ENCODE measurements around the gene TRIM62. TPM values are rescaled to one million over a fixed set of nuclear protein-coding genes. Genes with fewer than 3 reads are reported as not detected.

Gene TRIM62
- total RNA-seq, 2 donors from 2014 or later = 13.3 to 18.1 TPM

- no peak for DNase-seq (ENCODE audit: low spot score)
- Histone ChIP-seq H3K4me1 (replicated peaks) (no peaks in the 10 kb centered on the region), H3K4me3 (no peak overlapping the region)
Measured at GRCh38 chr1:33211972-33212371, 30.1 kb upstream of the TRIM62 start.

GRCh38 chr1:33206340-33206739, 24.5 kb upstream of the TRIM62 start:
- no peak for TF ChIP-seq CTCF (IDR thresholded peaks at IDR 0.05)
- TF ChIP-seq POLR2A (IDR thresholded peaks at IDR 0.05) = no peak
- no peak for TF ChIP-seq POLR2AphosphoS5 (IDR thresholded peaks at IDR 0.05)
- no peaks in the 10 kb centered on the region for H3K4me1 ChIP-seq (replicated peaks)
- DNase-seq (ENCODE audit: low spot score) = no peak
- WGBS = 56% methylated on average over 2 of the region's 2 CpGs
- no peaks in the 10 kb centered on the region for H3K36me3 ChIP-seq
- intact Hi-C loops (cut with DNase I) = no loop called here
- H3K27ac ChIP-seq = no peak overlapping the region
- no peaks in the 10 kb centered on the region for H3K27me3 ChIP-seq (replicated peaks; ENCODE audit: insufficient read depth)
- H3K4me3 ChIP-seq = no peak overlapping the region
- no peaks in the 10 kb centered on the region for H3K9me3 ChIP-seq

More at GRCh38 chr1:33211972-33212371, 30.1 kb upstream of the TRIM62 start:
- no peaks in the 10 kb centered on the region for H3K36me3 ChIP-seq
- no peak overlapping the region for H3K27ac ChIP-seq
- intact Hi-C loops (cut with DNase I) = loop anchor here (10.0 kb wide), 2 partner anchors 83 to 263 kb away; partner anchors contain the start of gene ZSCAN20
- WGBS = 98% methylated on average over 3 of the region's 3 CpGs
- no peaks in the 10 kb centered on the region for H3K27me3 ChIP-seq (replicated peaks; ENCODE audit: insufficient read depth)
- TF ChIP-seq POLR2A (IDR thresholded peaks at IDR 0.05) = no peak
- TF ChIP-seq POLR2AphosphoS5 (IDR thresholded peaks at IDR 0.05) = no peak
- no peak for TF ChIP-seq CTCF (IDR thresholded peaks at IDR 0.05)
- no peaks in the 10 kb centered on the region for H3K9me3 ChIP-seq

- Histone ChIP-seq H3K4me1 (replicated peaks) (no peaks in the 10 kb centered on the region), H3K27ac (no peak overlapping the region), H3K36me3 (no peaks in the 10 kb centered on the region), H3K9me3 (no peaks in the 10 kb centered on the region), H3K27me3 (replicated peaks; ENCODE audit: insufficient read depth) (no peaks in the 10 kb centered on the region), H3K4me3 (no peak overlapping the region)
- 79% methylated on average over 2 of the region's 2 CpGs for WGBS
- intact Hi-C loops (cut with DNase I) = no loop called here
- DNase-seq (ENCODE audit: low spot score) = no peak
- no peak for TF ChIP-seq POLR2A (IDR thresholded peaks at IDR 0.05)
- no peak for TF ChIP-seq CTCF (IDR thresholded peaks at IDR 0.05)
- TF ChIP-seq POLR2AphosphoS5 (IDR thresholded peaks at IDR 0.05) = no peak
Measured at GRCh38 chr1:33195556-33195955, 13.7 kb upstream of the TRIM62 start.

GRCh38 chr1:33191731-33192275, 10.0 kb upstream of the TRIM62 start:
- Histone ChIP-seq H3K27me3 (replicated peaks; ENCODE audit: insufficient read depth) (no peaks in the 10 kb centered on the region), H3K4me1 (replicated peaks) (no peaks in the 10 kb centered on the region), H3K9me3 (no peaks in the 10 kb centered on the region), H3K4me3 (no peak overlapping the region), H3K27ac (no peak overlapping the region), H3K36me3 (no peaks in the 10 kb centered on the region)
- DNase-seq (ENCODE audit: low spot score) = no peak
- TF ChIP-seq POLR2A (IDR thresholded peaks at IDR 0.05) (no peak), CTCF (IDR thresholded peaks at IDR 0.05) (no peak), POLR2AphosphoS5 (IDR thresholded peaks at IDR 0.05) (no peak)
- WGBS = 52% methylated on average over 2 of the region's 2 CpGs
- intact Hi-C loops (cut with DNase I) = no loop called here

GRCh38 chr1:33190701-33191100, 8.9 kb upstream of the TRIM62 start:
- no peaks in the 10 kb centered on the region for H3K27me3 ChIP-seq (replicated peaks; ENCODE audit: insufficient read depth)
- no peaks in the 10 kb centered on the region for H3K36me3 ChIP-seq
- H3K4me1 ChIP-seq (replicated peaks) = no peaks in the 10 kb centered on the region
- no peak for DNase-seq (ENCODE audit: low spot score)
- no peak for TF ChIP-seq POLR2A (IDR thresholded peaks at IDR 0.05)
- no peak for TF ChIP-seq POLR2AphosphoS5 (IDR thresholded peaks at IDR 0.05)
- no peak for TF ChIP-seq CTCF (IDR thresholded peaks at IDR 0.05)
- 56% methylated on average over 2 of the region's 2 CpGs for WGBS
- H3K27ac ChIP-seq = no peak overlapping the region
- intact Hi-C loops (cut with DNase I) = no loop called here
- H3K4me3 ChIP-seq = no peak overlapping the region
- no peaks in the 10 kb centered on the region for H3K9me3 ChIP-seq
